CD4-positive, alpha-beta T cell treated with Interferon gamma for 1 hour (primary cell): ENCODE results near the gene SCAMP1.
"Not testable (repeated sequence)": the region's sequence is repeated elsewhere in the genome, so short reads cannot be mapped to it uniquely, and the experiment has no call there.

Experiments used
- DNase-seq: peaks from one replicate; pipeline ENCODE4 v3.0.0-alpha.2; 2020

Gene SCAMP1

GRCh38 chr5:78362220-78362619 lies 1.8 kb downstream of the SCAMP1 start:
- no peak for DNase-seq

GRCh38 chr5:78364005-78364404 lies 3.6 kb downstream of the SCAMP1 start:
- DNase-seq = no peak

- no peak for DNase-seq
Observed at GRCh38 chr5:78367318-78367991, 7.0 kb downstream of the SCAMP1 start.

- DNase-seq = no peak
Observed at GRCh38 chr5:78369680-78370079, 9.3 kb downstream of the SCAMP1 start.

GRCh38 chr5:78373231-78373630 lies 12.8 kb downstream of the SCAMP1 start:
- DNase-seq = no peak

- DNase-seq = no peak
Observed at GRCh38 chr5:78376315-78376714, 15.9 kb downstream of the SCAMP1 start.

GRCh38 chr5:78377056-78377717 lies 16.8 kb downstream of the SCAMP1 start:
- no peak for DNase-seq

GRCh38 chr5:78377718-78378105 lies 17.3 kb downstream of the SCAMP1 start:
- DNase-seq = no peak

- DNase-seq = no peak
Observed at GRCh38 chr5:78387468-78388153, 27.2 kb downstream of the SCAMP1 start.

GRCh38 chr5:78391357-78391756 lies 30.9 kb downstream of the SCAMP1 start:
- DNase-seq = not testable (repeated sequence)

GRCh38 chr5:78397831-78398230 lies 37.4 kb downstream of the SCAMP1 start:
- DNase-seq = no peak

GRCh38 chr5:78399116-78399515 lies 38.7 kb downstream of the SCAMP1 start:
- no peak for DNase-seq

GRCh38 chr5:78404682-78405293 lies 44.4 kb downstream of the SCAMP1 start:
- DNase-seq = no peak

- no peak for DNase-seq
Observed at GRCh38 chr5:78405829-78406750, 45.7 kb downstream of the SCAMP1 start.

- DNase-seq = no peak
Observed at GRCh38 chr5:78407458-78407857, 47.0 kb downstream of the SCAMP1 start.

GRCh38 chr5:78411586-78411985 lies 51.2 kb downstream of the SCAMP1 start:
- no peak for DNase-seq

- no peak for DNase-seq
Observed at GRCh38 chr5:78416677-78417425, 56.4 kb downstream of the SCAMP1 start.

GRCh38 chr5:78419396-78419795 lies 59.0 kb downstream of the SCAMP1 start:
- no peak for DNase-seq

GRCh38 chr5:78420548-78420947 lies 60.1 kb downstream of the SCAMP1 start:
- DNase-seq = no peak

GRCh38 chr5:78424665-78425064 lies 64.2 kb downstream of the SCAMP1 start:
- no peak for DNase-seq

- no peak for DNase-seq
Observed at GRCh38 chr5:78429332-78429980, 69.0 kb downstream of the SCAMP1 start.
